Kidney capillary endothelial cell (primary cell): ENCODE results near the gene SUSD6.

Source experiments
- DNase-seq: peaks from one replicate; pipeline ENCODE4 v3.0.0-alpha.2; 2018; ENCODE audit warnings: low spot score

The SUSD6 gene

GRCh38 chr14:69650948-69651369 is 39.6 kb downstream of the SUSD6 start:
- no peak for DNase-seq

GRCh38 chr14:69651664-69652063 is 40.3 kb downstream of the SUSD6 start:
- no peak for DNase-seq

GRCh38 chr14:69652942-69653684 is 41.7 kb downstream of the SUSD6 start:
- DNase-seq, result no peak

- no peak for DNase-seq
Observed at GRCh38 chr14:69654116-69654515, 42.7 kb downstream of the SUSD6 start.

- DNase-seq, result no peak
Observed at GRCh38 chr14:69657950-69658355, 46.6 kb downstream of the SUSD6 start.

- no peak for DNase-seq
Observed at GRCh38 chr14:69658664-69659261, 47.4 kb downstream of the SUSD6 start.

- DNase-seq, result no peak
Observed at GRCh38 chr14:69660344-69661193, 49.2 kb downstream of the SUSD6 start.

GRCh38 chr14:69661194-69661537 is 49.8 kb downstream of the SUSD6 start:
- DNase-seq, result no peak

- DNase-seq, result no peak
Observed at GRCh38 chr14:69662636-69663299, 51.4 kb downstream of the SUSD6 start.

GRCh38 chr14:69663300-69663643 is 51.9 kb downstream of the SUSD6 start:
- no peak for DNase-seq

- no peak for DNase-seq
Observed at GRCh38 chr14:69664265-69664664, 52.9 kb downstream of the SUSD6 start.

GRCh38 chr14:69664865-69665526 is 53.6 kb downstream of the SUSD6 start:
- no peak for DNase-seq

GRCh38 chr14:69665631-69666030 is 54.2 kb downstream of the SUSD6 start:
- DNase-seq, result no peak

- DNase-seq, result no peak
Observed at GRCh38 chr14:69666112-69666511, 54.7 kb downstream of the SUSD6 start.

GRCh38 chr14:69666690-69667211 is 55.4 kb downstream of the SUSD6 start:
- no peak for DNase-seq

GRCh38 chr14:69667938-69668335 is 56.5 kb downstream of the SUSD6 start:
- no peak for DNase-seq

GRCh38 chr14:69669375-69669774 is 58.0 kb downstream of the SUSD6 start:
- DNase-seq, result no peak

- DNase-seq, result no peak
Observed at GRCh38 chr14:69670093-69670492, 58.7 kb downstream of the SUSD6 start.

- DNase-seq, result no peak
Observed at GRCh38 chr14:69671365-69672030, 60.1 kb downstream of the SUSD6 start.

- no peak for DNase-seq
Observed at GRCh38 chr14:69672356-69672755, 61.0 kb downstream of the SUSD6 start.

GRCh38 chr14:69673104-69673503 is 61.7 kb downstream of the SUSD6 start:
- DNase-seq, result no peak
